Measurements from ENCODE around the gene YPEL1.

GRCh38 chr22:21686193-21686608, 49.4 kb downstream of the YPEL1 start:
- no peak for TF ChIP-seq CTCF (conservative IDR thresholded peaks at IDR 0.05; ENCODE audit: low read length)
- no peak for TF ChIP-seq EZH2phosphoT487 (IDR thresholded peaks at IDR 0.05; ENCODE audit: borderline replicate concordance)

Data from Loucy (cell line).